Measurements from ENCODE around the gene GOT1. TPM values are rescaled to one million over a fixed set of nuclear protein-coding genes. Genes with fewer than 3 reads are reported as not detected.

The GOT1 gene
- total RNA-seq, 4 donors from 2014 or later, result 6.2 to 18.3 (median 11.7) TPM

- no peak for TF ChIP-seq CTCF (IDR thresholded peaks at IDR 0.05; ENCODE audit: low read depth)
These were observed 18.6 kb upstream of the GOT1 start for GRCh38 chr10:99449023-99449422.

- no peak for TF ChIP-seq CTCF (IDR thresholded peaks at IDR 0.05; ENCODE audit: low read depth)
These were observed 14.1 kb upstream of the GOT1 start for GRCh38 chr10:99444383-99445045.

GRCh38 chr10:99443500-99443899, 13.1 kb upstream of the GOT1 start:
- no peak for TF ChIP-seq CTCF (IDR thresholded peaks at IDR 0.05; ENCODE audit: low read depth)

GRCh38 chr10:99442394-99442793, 12.0 kb upstream of the GOT1 start:
- no peak for TF ChIP-seq CTCF (IDR thresholded peaks at IDR 0.05; ENCODE audit: low read depth)

- TF ChIP-seq CTCF (IDR thresholded peaks at IDR 0.05; ENCODE audit: low read depth), result no peak
These were observed 8.5 kb upstream of the GOT1 start for GRCh38 chr10:99438890-99439289.

GRCh38 chr10:99435986-99436638, 5.7 kb upstream of the GOT1 start:
- no peak for TF ChIP-seq CTCF (IDR thresholded peaks at IDR 0.05; ENCODE audit: low read depth)

- no peak for TF ChIP-seq CTCF (IDR thresholded peaks at IDR 0.05; ENCODE audit: low read depth)
These were observed 3.1 kb upstream of the GOT1 start for GRCh38 chr10:99433378-99434020.
